ENCODE results near the gene KIAA2012. TPM values are rescaled to one million over a fixed set of nuclear protein-coding genes. Genes with fewer than 3 reads are reported as not detected.
A peak's percentile ranks its signal among the peaks of the same experiment; 100 is the strongest.

KIAA2012 gene
- total and polyA plus RNA-seq, 2 of the 4 experiments (the other 2 are of a cell fraction), result under 0.01 to 0.09 TPM

GRCh38 chr2:202090530-202090929 is 17.5 kb downstream of the KIAA2012 start:
- Histone ChIP-seq H3K9ac (ENCODE audit: low read depth, low read length) (no peak overlapping the region), H3K4me1 (ENCODE audit: control insufficient read depth, insufficient read depth, low read length) (peaks cover 7% of the 10 kb centered on the region), H3K27me3 (ENCODE audit: control insufficient read depth, insufficient read depth, low read length) (no peaks in the 10 kb centered on the region; the same call in 1 of the 2 replicates), H4K8ac (ENCODE audit: low read depth in 2 of 2, low read length in 2 of 2) (no peak overlapping the region), H2AK5ac (ENCODE audit: low read depth, low read length) (no peak overlapping the region), H2AK9ac (replicated peaks; ENCODE audit: low read depth, low read length, poor library complexity) (no peak overlapping the region), H3K23ac (ENCODE audit: low read depth, low read length) (no peak overlapping the region), H2AFZ (replicated peaks; ENCODE audit: low read length, poor library complexity) (peak overlapping the region; percentile 4), H3K56ac (ENCODE audit: extremely low read depth, insufficient read depth, low read length) (no peak overlapping the region), H3K4ac (ENCODE audit: low read depth, low read length) (no peak overlapping the region), H2BK20ac (ENCODE audit: low read depth, low read length) (no peak overlapping the region), H3K14ac (replicated peaks; ENCODE audit: low read depth, low read length) (no peak overlapping the region), H4K91ac (ENCODE audit: insufficient read depth, low read depth, low read length) (no peak overlapping the region), H2BK5ac (ENCODE audit: low read depth, low read length, poor library complexity, severe bottlenecking) (no peak overlapping the region), H3K9me3 (ENCODE audit: control insufficient read depth, insufficient read depth, low read length) (no peaks in the 10 kb centered on the region), H2BK120ac (ENCODE audit: low read depth, low read length) (peak overlapping the region; percentile 19; the same call in 1 of the 2 replicates), H4K20me1 (ENCODE audit: insufficient read depth, low read length) (no peaks in the 10 kb centered on the region), H3K9me1 (ENCODE audit: insufficient read depth, low read length) (no peaks in the 10 kb centered on the region), H3K36me3 (ENCODE audit: control insufficient read depth, insufficient read depth, low read length) (no peaks in the 10 kb centered on the region), H3K27ac (ENCODE audit: insufficient read depth, low read length) (no peak overlapping the region), H3K4me3 (ENCODE audit: insufficient read depth, low read depth, low read length) (no peak overlapping the region), H3K79me1 (ENCODE audit: low read depth in 1 of 2, low read length in 2 of 2) (no peaks in the 10 kb centered on the region), H4K5ac (ENCODE audit: low read depth, low read length) (no peak overlapping the region), H3K4me2 (ENCODE audit: low read depth, low read length) (no peak overlapping the region), H3K18ac (ENCODE audit: low read depth, low read length) (no peak overlapping the region), H2BK15ac (ENCODE audit: low read depth, low read length) (no peak overlapping the region)
- no peak for ATAC-seq (ENCODE audit: low read depth)
- in situ Hi-C loops (cut with MboI; ENCODE audit: low sequenced_read_pairs), result no loop called here
- ChIA-PET CTCF (no interaction called here), POLR2A (ENCODE audit: unreplicated experiment) (no interaction called here)
- intact Hi-C loops (cut with micrococcal nuclease), result no loop called here
- no TSS peak for BruUV-seq (replicated peaks)
- 86% methylated on average over 1 of the region's 7 CpGs; no CpG with 5 or more reads in 1 of the 2 experiments for WGBS, 2 experiments (ENCODE audit: extremely low coverage in 2 of 2, insufficient read length in 1 of 2)
- no peak for DNase-seq
- dilution Hi-C loops (cut with HindIII; ENCODE audit: low sequenced_read_pairs, unreplicated experiment), result no loop called here
- TF ChIP-seq SMC3 (IDR thresholded peaks at IDR 0.05; ENCODE audit: low read depth, low read length), result no peak
- no peak for TF ChIP-seq CTCF (conservative IDR thresholded peaks at IDR 0.05; ENCODE audit: low read depth, low read length)
- no peak for TF ChIP-seq RFX5 (IDR thresholded peaks at IDR 0.05; ENCODE audit: low read depth, low read length)
- TF ChIP-seq CEBPB (IDR thresholded peaks at IDR 0.05; ENCODE audit: low read depth, low read length), result no peak
- no peak for TF ChIP-seq CHD1 (IDR thresholded peaks at IDR 0.05; ENCODE audit: low read depth, low read length)
- TF ChIP-seq USF2 (IDR thresholded peaks at IDR 0.05; ENCODE audit: low read depth, low read length), result no peak
- no peak for TF ChIP-seq MAZ (IDR thresholded peaks at IDR 0.05; ENCODE audit: borderline replicate concordance, low read depth, low read length)
- no peak for TF ChIP-seq FOS (IDR thresholded peaks at IDR 0.05; ENCODE audit: low read depth, low read length)
- TF ChIP-seq MXI1 (IDR thresholded peaks at IDR 0.05; ENCODE audit: borderline replicate concordance, low read depth, low read length), result no peak
- no peak for TF ChIP-seq MAFK (IDR thresholded peaks at IDR 0.05; ENCODE audit: low read depth, low read length)

Measured in IMR-90 (cell line).